ENCODE data around the gene SCAMP5. TPM values are rescaled to one million over a fixed set of nuclear protein-coding genes. Genes with fewer than 3 reads are reported as not detected.

SCAMP5 gene
- total RNA-seq, 1 donor = 0.43 TPM

- no peak for DNase-seq (ENCODE audit: low read depth)
Measured at GRCh38 chr15:74997141-74997540, 1.8 kb downstream of the SCAMP5 start.

GRCh38 chr15:74997543-74997942, 2.2 kb downstream of the SCAMP5 start:
- DNase-seq (ENCODE audit: low read depth) = no peak
- H3K4me3 ChIP-seq (ENCODE audit: low read depth, low read length) = no peak overlapping the region
- TF ChIP-seq, protein P1, sequence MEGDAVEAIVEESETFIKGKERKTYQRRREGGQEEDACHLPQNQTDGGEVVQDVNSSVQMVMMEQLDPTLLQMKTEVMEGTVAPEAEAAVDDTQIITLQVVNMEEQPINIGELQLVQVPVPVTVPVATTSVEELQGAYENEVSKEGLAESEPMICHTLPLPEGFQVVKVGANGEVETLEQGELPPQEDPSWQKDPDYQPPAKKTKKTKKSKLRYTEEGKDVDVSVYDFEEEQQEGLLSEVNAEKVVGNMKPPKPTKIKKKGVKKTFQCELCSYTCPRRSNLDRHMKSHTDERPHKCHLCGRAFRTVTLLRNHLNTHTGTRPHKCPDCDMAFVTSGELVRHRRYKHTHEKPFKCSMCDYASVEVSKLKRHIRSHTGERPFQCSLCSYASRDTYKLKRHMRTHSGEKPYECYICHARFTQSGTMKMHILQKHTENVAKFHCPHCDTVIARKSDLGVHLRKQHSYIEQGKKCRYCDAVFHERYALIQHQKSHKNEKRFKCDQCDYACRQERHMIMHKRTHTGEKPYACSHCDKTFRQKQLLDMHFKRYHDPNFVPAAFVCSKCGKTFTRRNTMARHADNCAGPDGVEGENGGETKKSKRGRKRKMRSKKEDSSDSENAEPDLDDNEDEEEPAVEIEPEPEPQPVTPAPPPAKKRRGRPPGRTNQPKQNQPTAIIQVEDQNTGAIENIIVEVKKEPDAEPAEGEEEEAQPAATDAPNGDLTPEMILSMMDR (IDR thresholded peaks at IDR 0.05; ENCODE audit: insufficient read depth, low read depth, low read length) = no peak

More at GRCh38 chr15:74997141-74997540, 1.8 kb downstream of the SCAMP5 start:
- TF ChIP-seq, protein P1 (IDR thresholded peaks at IDR 0.05; ENCODE audit: insufficient read depth, low read depth, low read length) = no peak
- H3K4me3 ChIP-seq (ENCODE audit: low read depth, low read length) = no peak overlapping the region

DNA sequence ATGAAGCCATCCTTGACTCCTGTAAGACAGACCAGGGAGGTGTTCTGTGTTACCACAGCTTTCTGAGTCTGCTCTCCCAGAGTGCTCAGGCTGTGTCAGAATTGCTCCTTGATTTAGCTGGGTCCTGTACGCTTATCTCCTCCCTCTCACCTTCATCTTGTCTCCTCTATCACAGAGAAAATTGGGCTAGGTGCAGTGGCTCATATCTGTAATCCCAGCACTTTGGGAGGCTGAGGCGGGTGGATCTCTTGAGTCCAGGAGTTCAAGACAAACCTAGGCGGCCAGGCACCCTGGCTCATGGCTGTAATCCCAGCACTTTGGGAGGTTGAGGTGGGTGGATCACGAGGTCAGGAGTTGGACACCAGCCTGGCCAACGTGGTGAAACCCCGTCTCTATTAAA, 5.9 kb downstream of the SCAMP5 start:
- DNase-seq (ENCODE audit: low read depth) = no peak
- no peak overlapping the region for H3K4me3 ChIP-seq (ENCODE audit: low read depth, low read length)
- TF ChIP-seq, protein P1 (IDR thresholded peaks at IDR 0.05; ENCODE audit: insufficient read depth, low read depth, low read length) = no peak

GRCh38 chr15:75002398-75002797, 7.0 kb downstream of the SCAMP5 start:
- H3K4me3 ChIP-seq (ENCODE audit: low read depth, low read length) = no peak overlapping the region
- no peak for DNase-seq (ENCODE audit: low read depth)
- TF ChIP-seq, protein P1 (IDR thresholded peaks at IDR 0.05; ENCODE audit: insufficient read depth, low read depth, low read length) = no peak

- DNase-seq (ENCODE audit: low read depth) = no peak
- TF ChIP-seq, protein P1 (IDR thresholded peaks at IDR 0.05; ENCODE audit: insufficient read depth, low read depth, low read length) = no peak
- no peak overlapping the region for H3K4me3 ChIP-seq (ENCODE audit: low read depth, low read length)
Measured at GRCh38 chr15:75007216-75007615, 11.9 kb downstream of the SCAMP5 start.

DNA sequence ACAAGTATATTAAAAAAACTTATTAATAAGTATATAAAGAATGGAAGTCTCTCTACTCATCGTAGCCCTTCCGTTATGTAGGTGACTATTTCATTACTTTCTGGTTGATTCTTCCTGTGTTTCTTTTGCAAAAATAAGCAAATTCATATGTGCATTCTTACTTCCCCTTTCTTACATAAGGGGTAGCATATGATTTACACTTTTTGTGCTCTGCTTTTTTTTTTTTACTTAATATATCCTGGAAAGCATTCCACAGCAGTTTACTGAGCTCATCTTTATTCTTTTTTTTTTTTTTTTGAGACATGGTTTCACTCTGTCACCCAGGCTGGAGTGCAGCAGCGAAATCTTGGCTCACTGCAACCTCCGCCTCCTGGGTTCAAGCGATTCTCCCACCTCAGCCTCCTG, 12.9 kb downstream of the SCAMP5 start:
- no peak overlapping the region for H3K4me3 ChIP-seq (ENCODE audit: low read depth, low read length)
- TF ChIP-seq, protein P1 (IDR thresholded peaks at IDR 0.05; ENCODE audit: insufficient read depth, low read depth, low read length) = no peak
- DNase-seq (ENCODE audit: low read depth) = no peak

DNA sequence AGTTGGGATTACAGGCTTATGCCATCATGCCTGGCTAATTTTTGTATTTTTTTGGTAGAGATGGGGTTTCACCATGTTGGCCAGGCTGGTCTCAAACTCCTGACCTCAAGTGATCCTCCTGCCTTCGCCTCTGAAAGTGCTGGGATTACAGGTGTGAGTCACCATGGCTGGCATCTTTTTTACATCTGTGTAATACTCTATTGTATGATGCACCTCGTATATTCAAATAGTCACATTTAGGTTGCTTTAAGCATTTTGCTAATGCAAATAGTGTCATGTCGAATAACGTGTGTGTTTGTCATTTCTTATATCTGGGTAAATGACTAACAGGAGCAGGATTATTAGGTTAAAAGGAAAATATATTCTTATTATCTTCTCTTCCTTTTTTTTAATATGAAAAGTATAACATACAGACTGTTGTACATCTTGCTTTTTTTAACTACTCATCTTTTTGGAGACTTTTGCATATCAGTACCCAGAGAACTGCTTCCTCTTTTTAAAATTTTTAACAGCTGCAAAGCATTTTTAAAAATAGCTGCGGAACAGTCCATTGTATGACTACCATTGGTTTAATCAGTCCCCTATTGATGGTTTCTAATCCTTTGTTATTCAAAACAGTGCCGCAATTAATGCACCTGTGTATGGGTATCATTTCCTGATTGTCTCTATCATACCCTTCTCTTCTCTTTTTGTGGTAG, 13.4 kb downstream of the SCAMP5 start:
- DNase-seq (ENCODE audit: low read depth) = no peak
- no peak overlapping the region for H3K4me3 ChIP-seq (ENCODE audit: low read depth, low read length)
- TF ChIP-seq, protein P1 (IDR thresholded peaks at IDR 0.05; ENCODE audit: insufficient read depth, low read depth, low read length) = no peak

All from fibroblast of villous mesenchyme (primary cell).